ENCODE results near the gene ANO6.

The ANO6 gene

DNA sequence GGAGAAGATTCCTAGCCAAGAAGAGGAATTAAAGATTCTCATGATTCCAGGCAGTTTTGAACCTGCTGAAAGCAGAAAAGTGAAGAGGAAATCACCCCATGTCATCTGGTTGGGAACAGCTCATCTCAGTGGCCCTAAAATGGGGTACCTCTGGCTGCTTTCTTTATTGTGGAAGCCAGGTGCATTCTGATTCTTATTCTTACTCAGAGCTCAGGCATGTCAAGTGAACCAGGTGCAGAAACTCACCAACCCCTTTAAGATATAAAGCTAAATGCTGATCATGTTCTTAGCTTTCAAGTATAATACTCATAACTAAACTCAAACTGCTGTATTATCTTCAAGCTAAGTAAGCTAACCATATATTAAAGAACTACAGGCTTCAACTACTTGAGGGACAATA is 259.7 kb downstream of the ANO6 start:
- no peak for DNase-seq

DNA sequence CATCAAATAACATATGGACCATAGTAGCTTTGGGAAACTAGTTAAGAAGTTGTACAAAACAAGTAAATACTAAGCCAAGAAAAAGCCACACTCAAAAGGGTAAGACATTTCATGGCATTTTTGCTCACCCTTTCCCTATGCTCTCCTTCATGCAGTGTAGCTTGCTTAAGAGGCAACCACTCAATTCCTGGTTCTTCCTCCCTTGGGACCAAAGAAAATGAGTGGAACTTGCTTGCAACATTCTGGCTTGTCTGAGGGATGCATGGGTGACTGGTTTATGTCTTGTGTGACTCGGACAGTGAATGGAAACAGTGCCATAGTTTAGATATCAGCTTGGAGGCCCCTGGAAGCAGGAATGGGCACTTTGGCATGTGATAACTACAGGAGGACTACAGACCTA is 261.6 kb downstream of the ANO6 start:
- DNase-seq: no peak

DNA sequence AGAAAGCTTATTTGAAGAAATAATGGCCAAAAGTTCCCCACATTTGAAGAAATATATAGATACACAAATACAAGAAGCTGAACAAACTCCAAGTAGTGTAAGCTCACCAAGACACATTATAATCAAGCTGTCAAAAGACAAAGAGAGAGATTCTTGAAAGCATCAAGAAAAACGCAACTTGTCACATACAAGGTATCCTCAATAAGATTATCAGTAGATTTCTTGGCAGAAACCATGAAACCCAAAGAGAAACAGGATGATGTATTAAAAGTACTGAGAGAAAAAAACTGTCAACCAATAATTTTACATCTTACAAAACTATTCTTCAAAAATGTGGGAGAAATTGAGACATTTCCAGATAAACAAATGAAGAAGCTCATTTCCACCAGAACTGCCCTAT is 263.0 kb downstream of the ANO6 start:
- DNase-seq: no peak

DNA sequence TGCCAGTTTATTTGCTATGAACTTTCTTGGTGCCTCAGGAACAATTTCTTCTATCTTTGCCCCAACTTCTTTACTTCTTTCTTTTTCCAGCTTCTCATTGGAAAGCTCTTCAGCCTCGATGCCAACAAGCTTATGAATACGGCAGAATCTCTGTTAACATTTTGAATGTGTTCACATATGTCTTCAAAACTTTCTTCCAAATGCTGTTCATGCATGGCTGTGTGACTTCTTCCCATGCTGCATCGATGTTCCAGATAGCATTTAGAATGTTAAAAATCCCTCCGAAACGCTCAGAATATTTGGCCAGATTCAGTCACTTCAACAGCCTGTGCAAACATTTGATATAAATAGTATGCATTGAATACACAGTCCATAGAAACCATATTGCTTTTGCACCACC is 265.9 kb downstream of the ANO6 start:
- DNase-seq: no peak

DNA sequence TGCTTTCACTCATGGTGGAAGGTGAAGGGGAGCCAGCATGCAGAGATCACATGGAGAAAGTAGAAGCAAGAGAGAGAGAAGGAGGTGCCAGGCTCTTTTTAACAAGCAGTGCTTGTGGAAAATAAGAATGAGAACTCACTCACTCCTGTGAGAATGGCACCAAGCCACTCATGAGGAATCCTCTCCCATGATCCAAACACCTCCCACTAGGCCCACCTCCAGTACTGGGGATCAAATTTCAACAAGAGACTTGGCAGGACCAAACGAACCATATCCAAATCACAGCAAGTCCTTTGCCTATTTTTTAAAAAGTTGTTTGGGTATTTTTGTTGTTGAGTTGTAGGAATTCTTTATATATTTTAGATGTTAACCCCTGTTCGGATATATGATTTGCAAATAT is 267.7 kb downstream of the ANO6 start:
- no peak for DNase-seq
